Suprapubic skin (tissue), 4 donors: ENCODE data around the gene METTL8.

ENCODE experiments used
- CTCF ChIP-seq, 2 donors: fragments of 200-600 bp in 1 of 2; fragments of 450-650 bp in 1 of 2; sonication (generic) in 1 of 2; IDR thresholded peaks; one replicate each; pipeline ENCODE4 v1.5.1; 2016 to 2019; ENCODE audit warnings: antibody characterized with exemption in 2 of 2, mild to moderate bottlenecking in 1 of 2, moderate library complexity in 1 of 2
- EP300 ChIP-seq: sonication (generic); formaldehyde crosslinking; IDR thresholded peaks from one replicate; pipeline ENCODE4 v1.6.1; 2017; ENCODE audit warnings: antibody characterized with exemption
- POLR2A ChIP-seq, 2 donors: fragments of 450-650 bp; IDR thresholded peaks; one replicate each; pipeline ENCODE4 v1.6.1; 2017; ENCODE audit warnings: antibody characterized with exemption in 2 of 2, mild to moderate bottlenecking in 2 of 2, moderate library complexity in 2 of 2
- POLR2AphosphoS5 ChIP-seq, 3 donors: sonication (generic); formaldehyde crosslinking; IDR thresholded peaks; one replicate each; pipeline ENCODE4 v1.6.1; 2017; ENCODE audit warnings: antibody characterized with exemption in 3 of 3

- no peak for TF ChIP-seq EP300
- TF ChIP-seq CTCF (IDR thresholded peaks at IDR 0.05) = no peak
- TF ChIP-seq POLR2A (IDR thresholded peaks at IDR 0.05) = no peak
- TF ChIP-seq POLR2AphosphoS5 (IDR thresholded peaks at IDR 0.05) = no peak
Measured at GRCh38 chr2:171345971-171346722, 87.6 kb downstream of the METTL8 start.
